A549 treated with DMSO at 1 μM for 4 hours (cell line): ENCODE measurements around the gene CLDN11. TPM values are rescaled to one million over a fixed set of nuclear protein-coding genes. Genes with fewer than 3 reads are reported as not detected.

Source experiments
- total RNA-seq: library from RNA; stranded (reverse); fragments of 200-300 nt; extraction: Qiagen RNA extraction; gene quantifications from 5 replicates; pipeline ENCODE4 v1.2.3, GENCODE V29; 2022; ENCODE audit warnings: low read depth

The CLDN11 gene
- 0.07 to 0.24 TPM (median 0.13 TPM) in 4 of 5 replicates, not detected in the other for total RNA-seq

DNA sequence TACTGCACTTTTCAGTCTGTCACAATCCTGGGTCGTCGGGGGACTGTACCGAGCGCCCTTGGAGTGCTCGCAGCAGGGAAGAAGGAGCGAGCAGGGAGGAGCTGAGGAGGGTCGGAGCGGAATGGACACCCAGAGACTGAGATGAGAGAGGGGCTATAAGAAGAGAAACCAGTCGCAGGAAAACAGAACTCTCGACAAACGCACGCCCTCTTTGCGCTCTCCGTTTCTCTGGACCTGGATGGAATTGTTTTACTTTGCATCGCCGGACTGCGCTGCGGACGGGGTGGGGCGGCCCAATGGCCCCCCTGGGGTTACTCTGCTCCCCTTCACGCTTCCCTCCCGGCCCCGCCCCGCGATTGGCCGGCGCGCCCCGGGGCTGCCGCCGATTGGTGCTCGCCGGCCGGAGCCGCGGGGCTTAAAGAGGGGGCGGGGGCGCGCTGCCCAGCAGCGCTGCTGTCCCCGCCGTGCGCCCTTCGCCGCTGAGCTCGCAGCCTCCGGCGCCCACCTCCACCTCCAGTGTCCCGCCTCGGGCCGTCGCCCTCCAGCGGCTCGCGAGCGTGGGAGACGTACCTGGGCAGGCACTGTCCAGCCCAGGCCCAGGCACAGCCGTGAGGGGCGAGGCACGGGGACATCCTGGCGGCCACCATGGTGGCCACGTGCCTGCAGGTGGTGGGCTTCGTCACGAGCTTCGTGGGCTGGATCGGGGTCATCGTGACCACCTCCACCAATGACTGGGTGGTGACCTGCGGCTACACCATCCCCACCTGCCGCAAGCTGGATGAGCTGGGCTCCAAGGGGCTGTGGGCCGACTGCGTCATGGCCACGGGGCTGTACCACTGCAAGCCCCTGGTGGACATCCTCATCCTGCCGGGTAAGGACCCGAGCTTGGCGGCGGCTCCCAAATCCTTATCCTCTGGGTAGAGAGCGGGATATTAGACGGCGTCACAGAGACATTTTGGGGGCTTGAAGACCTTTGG, at the start of gene CLDN11:
CLDN11 (plus strand) TSS at position 447 of the 977 bp plus-strand sequence; CDS start at position 646, 199 bp downstream.

Other genes starting within 250 kb of the CLDN11 start
- gene PHC3, start 237.1 kb upstream of the CLDN11 start, total RNA-seq = 11.5 to 20.3 TPM (median 17.5 TPM) in 5 replicates
- 15.8 to 23.4 TPM (median 17.7 TPM) in 5 replicates for gene PRKCI, start 196.4 kb upstream of the CLDN11 start, total RNA-seq
- gene SKIL, start 61.2 kb upstream of the CLDN11 start, total RNA-seq = 20.9 to 34.6 TPM (median 28.5 TPM) in 5 replicates
- not detected in 5 replicates for gene SLC7A14, start 167.2 kb downstream of the CLDN11 start, total RNA-seq